Cortex of kidney (tissue), 1 donor: ENCODE data around the gene CHD2.

Source experiments
- DNase-seq: peaks from one replicate; lab custom pipeline; 2025; lab: John Stamatoyannopoulos, UW

The CHD2 gene

GRCh38 chr15:93068581-93069199 is 168.6 kb downstream of the CHD2 start:
- no peak for DNase-seq

GRCh38 chr15:93070132-93070531 is 170.0 kb downstream of the CHD2 start:
- DNase-seq, result no peak

GRCh38 chr15:93070551-93071296 is 170.6 kb downstream of the CHD2 start:
- DNase-seq, result no peak

GRCh38 chr15:93071469-93071936 is 171.4 kb downstream of the CHD2 start:
- no peak for DNase-seq

- DNase-seq, result no peak
These were observed 171.9 kb downstream of the CHD2 start for GRCh38 chr15:93072011-93072410.

GRCh38 chr15:93072411-93073394 is 172.6 kb downstream of the CHD2 start:
- no peak for DNase-seq

GRCh38 chr15:93073465-93073952 is 173.4 kb downstream of the CHD2 start:
- DNase-seq, result no peak

- DNase-seq, result no peak
These were observed 174.5 kb downstream of the CHD2 start for GRCh38 chr15:93074599-93074998.

GRCh38 chr15:93076217-93076616 is 176.1 kb downstream of the CHD2 start:
- DNase-seq, result no peak

GRCh38 chr15:93076875-93077274 is 176.8 kb downstream of the CHD2 start:
- no peak for DNase-seq
